Measurements from ENCODE around the gene KCNG2.

Gene KCNG2

DNA sequence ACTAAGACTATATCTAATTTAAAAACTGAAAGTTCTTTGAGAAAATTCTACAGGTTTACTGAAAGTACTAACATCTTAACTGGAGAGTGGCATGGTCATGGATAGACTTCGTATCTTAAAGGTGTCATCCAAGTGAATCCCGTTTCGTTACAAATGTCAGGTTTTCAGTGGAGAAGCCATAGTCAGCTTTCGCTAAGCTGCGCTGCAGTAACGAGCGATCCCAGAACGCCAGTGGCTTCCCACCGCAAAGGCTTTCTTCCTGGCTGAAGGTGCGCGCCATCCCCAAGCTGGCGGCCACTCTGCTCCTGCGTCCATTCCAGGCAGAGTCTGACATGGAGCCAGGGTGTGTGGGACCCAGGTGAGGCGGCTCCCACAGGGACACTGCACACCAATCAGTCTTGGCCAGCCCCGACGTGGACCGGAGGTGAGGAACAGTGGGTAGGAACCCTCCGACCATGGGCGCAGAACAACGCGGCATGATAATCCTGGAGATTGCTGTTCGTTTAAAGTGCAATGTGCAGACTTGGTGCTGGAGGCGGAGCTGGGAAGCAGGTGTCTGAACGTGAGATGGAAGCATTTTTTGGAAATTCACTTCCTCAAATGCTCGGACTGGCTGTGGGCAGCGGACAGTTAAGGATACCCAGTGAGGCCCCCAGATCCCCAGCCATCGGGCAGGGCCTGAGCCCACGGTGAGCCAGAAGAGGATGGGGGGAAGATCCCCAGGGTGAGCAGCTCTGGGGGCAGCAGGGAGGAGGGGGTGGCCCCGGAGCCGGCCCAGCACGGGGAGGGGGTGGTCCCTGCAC is 27.8 kb upstream of the KCNG2 start:
- Histone ChIP-seq H3K27ac (ENCODE audit: low read depth, low read length) (no peak overlapping the region), H2AFZ (ENCODE audit: low read length, unreplicated experiment) (no peak overlapping the region), H3K4me1 (ENCODE audit: control insufficient read depth, insufficient read depth, low read length, unreplicated experiment) (no peaks in the 10 kb centered on the region), H3K27me3 (ENCODE audit: insufficient read depth, low read length) (peaks cover 41% of the 10 kb centered on the region), H3K79me2 (ENCODE audit: control insufficient read depth, insufficient read depth, low read length, unreplicated experiment) (no peaks in the 10 kb centered on the region), H3K36me3 (ENCODE audit: insufficient read depth, low read length) (no peaks in the 10 kb centered on the region), H3K4me3 (ENCODE audit: low read depth, low read length) (no peak overlapping the region)

- Histone ChIP-seq H3K4me3 (ENCODE audit: low read depth, low read length) (no peak overlapping the region), H2AFZ (ENCODE audit: low read length, unreplicated experiment) (no peak overlapping the region), H3K36me3 (ENCODE audit: insufficient read depth, low read length) (no peaks in the 10 kb centered on the region)
Measured at GRCh38 chr18:79770501-79770815, 27.3 kb upstream of the KCNG2 start.

DNA sequence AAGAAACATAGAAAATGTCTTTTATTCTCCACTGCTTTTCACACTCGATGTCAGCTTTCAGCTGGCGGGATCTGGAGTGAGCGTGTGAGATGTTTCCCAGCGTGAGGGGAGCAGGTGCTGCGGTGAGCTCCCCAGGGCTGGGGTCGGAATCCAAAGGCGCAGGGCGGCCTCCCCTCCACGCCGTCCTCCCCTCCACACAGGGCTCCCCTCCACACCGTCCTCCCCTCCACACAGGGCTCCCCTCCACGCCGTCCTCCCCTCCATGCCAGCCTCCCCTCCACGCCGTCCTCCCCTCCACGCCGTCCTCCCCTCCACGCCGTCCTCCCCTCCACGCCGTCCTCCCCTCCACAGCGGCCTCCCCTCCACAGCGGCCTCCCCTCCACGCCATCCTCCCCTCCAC is 26.9 kb upstream of the KCNG2 start:
- no peak overlapping the region for H3K4me3 ChIP-seq (ENCODE audit: low read depth, low read length)
- H3K27ac ChIP-seq (ENCODE audit: low read depth, low read length) = no peak overlapping the region
- peaks cover 46% of the 10 kb centered on the region for H3K27me3 ChIP-seq (ENCODE audit: insufficient read depth, low read length)
- H3K36me3 ChIP-seq (ENCODE audit: insufficient read depth, low read length) = no peaks in the 10 kb centered on the region
- H3K4me1 ChIP-seq (ENCODE audit: control insufficient read depth, insufficient read depth, low read length, unreplicated experiment) = no peaks in the 10 kb centered on the region
- no peak overlapping the region for H2AFZ ChIP-seq (ENCODE audit: low read length, unreplicated experiment)
- no peaks in the 10 kb centered on the region for H3K79me2 ChIP-seq (ENCODE audit: control insufficient read depth, insufficient read depth, low read length, unreplicated experiment)

More at GRCh38 chr18:79770501-79770815, 27.3 kb upstream of the KCNG2 start:
- Histone ChIP-seq H3K27ac (ENCODE audit: low read depth, low read length) (no peak overlapping the region), H3K4me1 (ENCODE audit: control insufficient read depth, insufficient read depth, low read length, unreplicated experiment) (no peaks in the 10 kb centered on the region), H3K79me2 (ENCODE audit: control insufficient read depth, insufficient read depth, low read length, unreplicated experiment) (no peaks in the 10 kb centered on the region), H3K27me3 (ENCODE audit: insufficient read depth, low read length) (peaks cover 45% of the 10 kb centered on the region)

DNA sequence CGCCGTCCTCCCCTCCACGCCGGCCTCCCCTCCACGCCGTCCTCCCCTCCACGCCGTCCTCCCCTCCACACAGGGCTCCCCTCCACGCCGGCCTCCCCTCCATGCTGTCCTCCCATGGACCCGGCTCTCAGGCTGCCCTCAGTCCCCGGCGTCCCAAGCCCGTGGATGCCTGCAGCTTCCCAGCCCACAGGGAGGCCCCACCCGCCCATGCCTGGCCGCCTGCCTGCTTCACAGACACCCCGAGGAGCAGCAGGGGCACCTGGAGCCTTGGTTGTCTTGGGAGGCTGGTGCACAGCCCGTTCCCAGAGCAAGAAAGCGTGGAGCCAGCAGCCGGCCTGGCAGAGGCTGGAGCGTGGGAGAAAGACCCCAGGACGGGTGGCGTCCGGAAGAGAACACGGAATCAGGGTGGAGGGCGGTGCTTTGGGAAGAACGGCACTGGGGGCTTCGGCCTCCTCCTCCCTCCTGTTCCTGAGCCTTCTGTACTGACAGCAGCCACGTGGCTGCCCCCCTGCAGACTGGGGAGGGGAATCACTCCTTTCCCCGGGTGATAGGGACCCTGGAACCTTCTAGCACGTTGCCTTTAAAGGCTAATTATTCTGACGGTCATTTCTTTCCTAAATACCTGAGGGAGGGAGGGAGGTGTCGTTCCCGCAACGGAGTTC is 26.2 kb upstream of the KCNG2 start:
- Histone ChIP-seq H3K4me1 (ENCODE audit: control insufficient read depth, insufficient read depth, low read length, unreplicated experiment) (no peaks in the 10 kb centered on the region), H3K27me3 (ENCODE audit: insufficient read depth, low read length) (peaks cover 46% of the 10 kb centered on the region), H3K27ac (ENCODE audit: low read depth, low read length) (no peak overlapping the region), H3K79me2 (ENCODE audit: control insufficient read depth, insufficient read depth, low read length, unreplicated experiment) (no peaks in the 10 kb centered on the region), H3K36me3 (ENCODE audit: insufficient read depth, low read length) (no peaks in the 10 kb centered on the region), H3K4me3 (ENCODE audit: low read depth, low read length) (no peak overlapping the region), H2AFZ (ENCODE audit: low read length, unreplicated experiment) (no peak overlapping the region)

GRCh38 chr18:79772108-79772864 is 25.5 kb upstream of the KCNG2 start:
- Histone ChIP-seq H3K27ac (ENCODE audit: low read depth, low read length) (no peak overlapping the region), H3K4me1 (ENCODE audit: control insufficient read depth, insufficient read depth, low read length, unreplicated experiment) (no peaks in the 10 kb centered on the region), H2AFZ (ENCODE audit: low read length, unreplicated experiment) (no peak overlapping the region), H3K36me3 (ENCODE audit: insufficient read depth, low read length) (no peaks in the 10 kb centered on the region), H3K4me3 (ENCODE audit: low read depth, low read length) (no peak overlapping the region), H3K27me3 (ENCODE audit: insufficient read depth, low read length) (peaks cover 46% of the 10 kb centered on the region), H3K79me2 (ENCODE audit: control insufficient read depth, insufficient read depth, low read length, unreplicated experiment) (no peaks in the 10 kb centered on the region)

DNA sequence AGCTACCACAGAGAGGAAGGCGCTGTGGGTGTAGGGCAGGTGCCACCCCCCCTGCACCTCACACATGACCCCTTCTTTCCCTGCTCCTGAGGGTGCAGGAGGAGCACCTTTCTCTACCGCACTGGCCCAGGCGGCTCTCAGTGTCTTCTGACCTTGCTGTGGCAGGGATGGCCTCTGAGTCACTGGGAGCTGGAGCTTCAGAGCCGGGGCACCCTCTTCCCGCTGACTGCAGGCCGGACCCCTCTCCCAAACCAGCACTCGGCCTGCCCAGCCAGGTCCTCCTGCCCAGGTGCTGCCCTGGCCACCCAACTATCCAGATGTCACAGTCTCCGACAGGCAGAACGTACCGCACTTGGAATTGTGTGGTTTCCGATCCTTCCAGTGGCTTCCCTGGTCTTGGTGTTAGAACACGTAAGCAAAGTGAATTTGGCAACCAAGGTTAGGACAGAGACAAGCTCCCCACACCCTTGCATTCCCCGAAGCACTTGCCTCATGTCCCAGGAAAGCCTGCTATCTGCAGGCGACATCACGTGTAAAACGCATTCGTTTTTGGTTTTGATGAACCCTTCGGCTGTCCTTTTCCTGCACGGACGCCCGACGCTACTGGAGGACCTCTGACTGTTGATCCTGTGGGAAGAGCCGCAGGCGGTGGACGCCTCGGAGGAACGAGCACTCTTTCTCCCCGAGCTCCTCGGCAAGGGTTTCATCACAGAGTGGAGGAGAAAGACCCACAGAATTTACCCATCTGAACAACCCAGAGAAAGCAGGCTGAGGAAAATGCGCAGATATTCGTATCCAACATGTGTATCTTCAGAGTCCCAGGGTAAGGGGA is 24.7 kb upstream of the KCNG2 start:
- Histone ChIP-seq H3K4me3 (ENCODE audit: low read depth, low read length) (no peak overlapping the region), H3K27ac (ENCODE audit: low read depth, low read length) (no peak overlapping the region), H3K27me3 (ENCODE audit: insufficient read depth, low read length) (peaks cover 48% of the 10 kb centered on the region), H3K36me3 (ENCODE audit: insufficient read depth, low read length) (no peaks in the 10 kb centered on the region), H3K79me2 (ENCODE audit: control insufficient read depth, insufficient read depth, low read length, unreplicated experiment) (no peaks in the 10 kb centered on the region), H3K4me1 (ENCODE audit: control insufficient read depth, insufficient read depth, low read length, unreplicated experiment) (no peaks in the 10 kb centered on the region), H2AFZ (ENCODE audit: low read length, unreplicated experiment) (no peak overlapping the region)

DNA sequence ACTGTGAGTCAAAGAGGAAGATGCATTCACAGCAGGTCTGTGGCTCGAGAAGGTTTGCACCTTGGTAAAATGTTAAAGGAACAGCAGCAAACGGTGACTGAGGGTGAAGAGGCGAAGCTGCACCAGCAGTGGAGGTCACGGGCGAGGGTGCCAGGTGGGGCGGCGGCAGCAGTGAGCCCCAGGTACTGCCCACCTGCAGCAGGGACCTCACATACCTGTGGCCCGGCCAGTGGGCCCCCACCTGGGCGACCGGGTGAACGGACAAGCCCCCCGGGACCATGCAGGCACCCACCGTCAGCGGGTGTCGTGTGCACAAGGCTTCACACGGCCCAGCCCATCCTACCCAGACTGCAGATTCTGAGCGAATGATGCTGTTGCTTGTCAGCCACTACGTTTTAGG is 23.6 kb upstream of the KCNG2 start:
- Histone ChIP-seq H3K27ac (ENCODE audit: low read depth, low read length) (no peak overlapping the region), H3K4me3 (ENCODE audit: low read depth, low read length) (no peak overlapping the region)

DNA sequence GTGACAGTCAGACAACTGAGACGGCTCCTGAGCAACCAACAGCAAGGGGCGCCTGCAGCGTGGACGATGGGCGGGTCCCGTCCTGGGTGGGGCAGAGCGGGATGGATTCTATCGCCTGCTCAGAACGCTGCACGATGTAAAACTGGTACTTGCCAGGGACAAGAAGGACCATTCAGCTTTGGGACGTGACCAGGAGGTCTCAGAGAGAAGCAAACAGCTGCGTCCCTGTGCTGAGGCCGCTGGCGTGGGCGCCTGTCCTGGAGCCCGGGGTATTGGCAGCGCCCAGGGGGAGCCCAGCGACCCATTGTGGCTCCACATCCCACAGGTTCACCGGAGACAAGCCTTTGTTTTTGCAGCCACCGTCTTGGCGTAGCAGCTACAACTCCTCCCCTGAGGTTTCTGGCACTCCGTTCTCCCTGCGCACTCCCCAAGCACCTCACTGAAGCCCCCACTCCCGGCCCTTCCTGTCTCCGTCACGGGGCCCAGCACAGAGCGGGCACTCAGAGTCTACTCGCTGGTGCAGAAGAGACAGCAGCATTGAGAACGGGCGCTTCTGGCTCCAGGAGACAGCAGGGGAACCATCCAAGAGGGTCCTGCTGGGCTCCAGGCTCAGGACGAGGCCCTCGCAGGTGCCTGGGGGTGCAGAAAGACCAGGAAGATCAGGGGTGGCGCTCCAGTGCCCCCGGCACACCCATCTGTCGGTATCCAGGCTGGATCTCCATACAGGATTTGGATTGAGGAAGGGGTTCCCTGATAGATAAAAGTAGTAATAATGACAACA is 22.1 kb upstream of the KCNG2 start:
- no peaks in the 10 kb centered on the region for H3K79me2 ChIP-seq (ENCODE audit: control insufficient read depth, insufficient read depth, low read length, unreplicated experiment)
- H3K4me3 ChIP-seq (ENCODE audit: low read depth, low read length) = no peak overlapping the region
- no peaks in the 10 kb centered on the region for H3K4me1 ChIP-seq (ENCODE audit: control insufficient read depth, insufficient read depth, low read length, unreplicated experiment)
- H3K36me3 ChIP-seq (ENCODE audit: insufficient read depth, low read length) = no peaks in the 10 kb centered on the region
- H3K27me3 ChIP-seq (ENCODE audit: insufficient read depth, low read length) = peaks cover 35% of the 10 kb centered on the region; the same call in 1 of the 2 replicates
- H3K27ac ChIP-seq (ENCODE audit: low read depth, low read length) = no peak overlapping the region
- no peak overlapping the region for H2AFZ ChIP-seq (ENCODE audit: low read length, unreplicated experiment)

More for the DNA sequence above, 23.6 kb upstream of the KCNG2 start:
- Histone ChIP-seq H3K36me3 (ENCODE audit: insufficient read depth, low read length) (no peaks in the 10 kb centered on the region), H2AFZ (ENCODE audit: low read length, unreplicated experiment) (no peak overlapping the region), H3K79me2 (ENCODE audit: control insufficient read depth, insufficient read depth, low read length, unreplicated experiment) (no peaks in the 10 kb centered on the region), H3K4me1 (ENCODE audit: control insufficient read depth, insufficient read depth, low read length, unreplicated experiment) (no peaks in the 10 kb centered on the region), H3K27me3 (ENCODE audit: insufficient read depth, low read length) (peaks cover 43% of the 10 kb centered on the region)

GRCh38 chr18:79776674-79777073 is 21.1 kb upstream of the KCNG2 start:
- H3K4me1 ChIP-seq (ENCODE audit: control insufficient read depth, insufficient read depth, low read length, unreplicated experiment) = no peaks in the 10 kb centered on the region
- H3K79me2 ChIP-seq (ENCODE audit: control insufficient read depth, insufficient read depth, low read length, unreplicated experiment) = no peaks in the 10 kb centered on the region
- no peak overlapping the region for H3K27ac ChIP-seq (ENCODE audit: low read depth, low read length)
- no peaks in the 10 kb centered on the region for H3K36me3 ChIP-seq (ENCODE audit: insufficient read depth, low read length)
- peaks cover 35% of the 10 kb centered on the region; the same call in 1 of the 2 replicates for H3K27me3 ChIP-seq (ENCODE audit: insufficient read depth, low read length)
- H2AFZ ChIP-seq (ENCODE audit: low read length, unreplicated experiment) = no peak overlapping the region
- no peak overlapping the region for H3K4me3 ChIP-seq (ENCODE audit: low read depth, low read length)

Data from ACC112 (cell line).